CD4-positive, alpha-beta T cell (primary cell): Measurements from ENCODE around the gene COMMD3. TPM values are rescaled to one million over a fixed set of nuclear protein-coding genes. Genes with fewer than 3 reads are reported as not detected.
"Not testable (repeated sequence)": the region's sequence is repeated elsewhere in the genome, so short reads cannot be mapped to it uniquely, and the experiment has no call there.

Source experiments
- ATAC-seq: fragments of 200-7000 bp; cut with Tn5 transposase; one replicate; pipeline ENCODE4 v1.10.0; 2022; ENCODE audit warnings: mild to moderate bottlenecking; ENCODE audit not compliant: poor library complexity
- CTCF ChIA-PET: fragments of 350-600 bp; sonication (Branson Sonifier 250); formaldehyde crosslinking; loops from one replicate; lab custom pipeline; 2021; ENCODE audit warnings: antibody characterized with exemption, inconsistent platforms; lab: Charles Lee
- POLR2A ChIA-PET: fragments of 350-600 bp; sonication (Branson Sonifier 250); formaldehyde crosslinking; loops from one replicate; lab custom pipeline; 2021; ENCODE audit warnings: antibody characterized with exemption, inconsistent platforms; lab: Charles Lee
- DNase-seq, 14 experiments: peaks; one replicate each; pipeline ENCODE4 v3.0.0-alpha.2; 2013 to 2020; ENCODE audit warnings: mixed read lengths in 2 of 14
- H3K27ac ChIP-seq, 2 donors: one replicate each; pipeline versions ENCODE4 v1.5.1 to v1.7.0; 2013; ENCODE audit warnings: low read length in 2 of 2, low read depth in 1 of 2, mild to moderate bottlenecking in 1 of 2
- H3K27me3 ChIP-seq, 2 experiments: 1 replicate in 1 of 2; 2 replicates in 1 of 2; pipeline versions ENCODE4 v1.6.1 to v1.7.0; 2013; ENCODE audit warnings: low read length in 2 of 2, control low read depth in 1 of 2, mild to moderate bottlenecking in 1 of 2, moderate library complexity in 1 of 2; ENCODE audit not compliant: insufficient read depth in 2 of 2, control insufficient read depth in 1 of 2
- H3K36me3 ChIP-seq: one replicate; pipeline ENCODE4 v1.6.1; 2013; ENCODE audit warnings: low read length, control low read depth; ENCODE audit not compliant: insufficient read depth
- H3K4me1 ChIP-seq: one replicate; pipeline ENCODE4 v1.6.1; 2013; ENCODE audit warnings: low read length, control low read depth; ENCODE audit not compliant: insufficient read depth
- H3K4me3 ChIP-seq: one replicate; pipeline ENCODE4 v1.5.1; 2013; ENCODE audit warnings: mild to moderate bottlenecking, low read length, moderate library complexity
- H3K9me3 ChIP-seq, 2 experiments: 1 replicate in 1 of 2; 2 replicates in 1 of 2; pipeline versions ENCODE4 v1.6.1 to v1.7.0; 2013; ENCODE audit warnings: low read length in 2 of 2, mild to moderate bottlenecking in 2 of 2, control low read depth in 1 of 2, moderate library complexity in 1 of 2; ENCODE audit not compliant: control insufficient read depth in 1 of 2, insufficient read depth in 1 of 2
- H3K27ac Mint-ChIP-seq: one replicate; pipeline ENCODE4 v1.8.0; 2020; ENCODE audit warnings: mixed read lengths
- H3K27me3 Mint-ChIP-seq: one replicate; pipeline ENCODE4 v1.8.0; 2021; ENCODE audit warnings: mixed read lengths
- H3K36me3 Mint-ChIP-seq: one replicate; pipeline ENCODE4 v1.8.0; 2021; ENCODE audit warnings: low read depth, mixed read lengths
- H3K4me1 Mint-ChIP-seq: one replicate; pipeline ENCODE4 v1.8.0; 2021; ENCODE audit warnings: low read depth, mixed read lengths
- H3K4me3 Mint-ChIP-seq: one replicate; pipeline ENCODE4 v1.8.0; 2020; ENCODE audit warnings: mild to moderate bottlenecking, mixed read lengths
- H3K9me3 Mint-ChIP-seq: one replicate; pipeline ENCODE4 v1.8.0; 2020; ENCODE audit warnings: mixed read lengths
- intact Hi-C, 2 experiments: fragments of 100-400 bp; cut with DNase I in 1 of 2; cut with micrococcal nuclease in 1 of 2; formaldehyde crosslinking; loops; one replicate each; pipeline versions ENCODE4 v1.15.1 to v1.9.0; 2023 to 2025; cut with DNase I, micrococcal nuclease
- total RNA-seq, 174 experiments: library from RNA in 2 of 174; stranded (reverse) in 2 of 174; gene quantifications; one replicate each; pipeline ENCODE4 v1.2.3 and lab custom pipeline; 2021 to 2026
- TF ChIP-seq, protein P1 (sequence below): fragments of 200-600 bp; IDR thresholded peaks from one replicate; pipeline ENCODE4 v1.8.0; 2022; ENCODE audit warnings: antibody characterized with exemption, mild to moderate bottlenecking

Gene COMMD3
- total RNA-seq, 2 experiments from 2014 or later = 43.2 to 51.0 TPM

DNA sequence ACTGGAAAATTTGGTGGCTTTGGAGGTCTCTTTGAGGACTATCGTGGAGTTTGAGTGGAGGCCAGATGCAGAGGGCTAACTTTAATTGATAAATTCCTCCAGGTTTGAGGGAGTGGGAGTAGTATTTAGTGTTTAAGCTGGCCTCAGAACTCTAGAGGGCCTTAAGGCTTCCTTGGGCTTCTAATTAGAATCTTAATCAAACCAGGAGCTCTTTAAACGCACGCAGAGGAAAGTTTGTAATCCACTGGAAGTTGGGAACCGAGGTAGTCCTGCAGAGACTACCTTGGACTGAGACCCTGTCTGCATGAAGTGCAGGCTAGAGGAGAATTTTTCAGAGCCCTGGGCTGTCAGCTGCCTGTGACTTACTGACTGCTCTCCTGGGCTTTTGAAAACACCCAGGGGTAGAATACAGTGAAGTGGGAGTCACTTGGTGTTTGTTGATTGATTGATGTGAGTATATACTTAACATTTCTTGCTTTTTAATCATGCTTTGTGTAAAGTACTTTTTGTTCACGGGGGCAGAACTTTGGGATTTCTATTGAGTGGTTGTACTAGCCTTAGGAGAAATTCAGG lies 35.0 kb downstream of the COMMD3 start:
- peaks cover 28% of the 10 kb centered on the region for H3K27me3 Mint-ChIP-seq
- POLR2A ChIA-PET = no interaction called here
- CTCF ChIA-PET = no interaction called here

DNA sequence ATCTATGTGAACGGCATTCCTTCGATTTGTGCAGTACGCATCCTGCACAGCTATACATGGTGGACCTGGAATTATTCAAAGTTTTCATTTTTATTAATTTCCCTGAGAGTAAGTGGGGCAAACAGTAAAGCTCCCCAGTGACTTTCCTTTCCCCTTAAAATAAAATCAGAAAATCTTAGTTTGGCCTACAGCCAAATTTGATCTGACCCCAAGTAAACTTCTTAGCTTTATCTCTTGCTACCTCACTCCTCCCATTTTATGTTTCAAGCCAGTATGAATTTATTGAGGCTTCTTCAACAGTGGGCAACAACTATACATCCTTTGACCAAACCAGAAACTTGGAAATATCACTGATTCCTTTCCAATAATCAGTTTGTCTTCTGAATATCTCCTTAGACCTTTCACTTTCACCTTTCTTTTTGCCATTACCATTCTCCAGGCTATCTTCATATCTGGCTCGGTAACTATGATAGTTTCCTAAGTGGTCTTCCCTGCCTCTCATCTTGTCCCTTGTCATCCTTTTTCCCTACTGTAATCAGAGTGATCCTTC lies 40.2 kb downstream of the COMMD3 start:
- no peak overlapping the region for H3K27ac Mint-ChIP-seq
- H3K4me1 Mint-ChIP-seq = no peaks in the 10 kb centered on the region
- ChIA-PET CTCF (no interaction called here), POLR2A (interaction anchor here (0.8 kb wide), 1 partner anchor 16 kb away, joined by 3 read pairs; no protein-coding TSS in a partner anchor)
- Histone ChIP-seq H3K27ac (no peak overlapping the region), H3K9me3 (no peaks in the 10 kb centered on the region), H3K27me3 (no peaks in the 10 kb centered on the region), H3K4me1 (no peaks in the 10 kb centered on the region), H3K36me3 (no peaks in the 10 kb centered on the region), H3K4me3 (no peak overlapping the region)
- no peaks in the 10 kb centered on the region for H3K9me3 Mint-ChIP-seq
- H3K4me3 Mint-ChIP-seq = no peak overlapping the region
- no peak for ATAC-seq
- H3K36me3 Mint-ChIP-seq = no peaks in the 10 kb centered on the region
- peaks cover 10% of the 10 kb centered on the region for H3K27me3 Mint-ChIP-seq
- intact Hi-C loops = no loop called here
- DNase-seq = no peak
- TF ChIP-seq, protein P1, sequence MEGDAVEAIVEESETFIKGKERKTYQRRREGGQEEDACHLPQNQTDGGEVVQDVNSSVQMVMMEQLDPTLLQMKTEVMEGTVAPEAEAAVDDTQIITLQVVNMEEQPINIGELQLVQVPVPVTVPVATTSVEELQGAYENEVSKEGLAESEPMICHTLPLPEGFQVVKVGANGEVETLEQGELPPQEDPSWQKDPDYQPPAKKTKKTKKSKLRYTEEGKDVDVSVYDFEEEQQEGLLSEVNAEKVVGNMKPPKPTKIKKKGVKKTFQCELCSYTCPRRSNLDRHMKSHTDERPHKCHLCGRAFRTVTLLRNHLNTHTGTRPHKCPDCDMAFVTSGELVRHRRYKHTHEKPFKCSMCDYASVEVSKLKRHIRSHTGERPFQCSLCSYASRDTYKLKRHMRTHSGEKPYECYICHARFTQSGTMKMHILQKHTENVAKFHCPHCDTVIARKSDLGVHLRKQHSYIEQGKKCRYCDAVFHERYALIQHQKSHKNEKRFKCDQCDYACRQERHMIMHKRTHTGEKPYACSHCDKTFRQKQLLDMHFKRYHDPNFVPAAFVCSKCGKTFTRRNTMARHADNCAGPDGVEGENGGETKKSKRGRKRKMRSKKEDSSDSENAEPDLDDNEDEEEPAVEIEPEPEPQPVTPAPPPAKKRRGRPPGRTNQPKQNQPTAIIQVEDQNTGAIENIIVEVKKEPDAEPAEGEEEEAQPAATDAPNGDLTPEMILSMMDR = no peak

More for the DNA sequence above, 35.0 kb downstream of the COMMD3 start:
- no peaks in the 10 kb centered on the region for H3K9me3 Mint-ChIP-seq
- no peaks in the 10 kb centered on the region for H3K4me1 Mint-ChIP-seq
- Histone ChIP-seq H3K36me3 (no peaks in the 10 kb centered on the region), H3K4me1 (no peaks in the 10 kb centered on the region), H3K4me3 (no peak overlapping the region), H3K27me3 (peaks cover under 1 to 14% of the 10 kb centered on the region in 2 experiments), H3K27ac (no peak overlapping the region), H3K9me3 (no peaks in the 10 kb centered on the region)
- TF ChIP-seq, protein P1 = no peak
- intact Hi-C loops = no loop called here
- DNase-seq = no peak
- no peak overlapping the region for H3K27ac Mint-ChIP-seq
- no peak overlapping the region for H3K4me3 Mint-ChIP-seq
- ATAC-seq = no peak
- H3K36me3 Mint-ChIP-seq = no peaks in the 10 kb centered on the region

DNA sequence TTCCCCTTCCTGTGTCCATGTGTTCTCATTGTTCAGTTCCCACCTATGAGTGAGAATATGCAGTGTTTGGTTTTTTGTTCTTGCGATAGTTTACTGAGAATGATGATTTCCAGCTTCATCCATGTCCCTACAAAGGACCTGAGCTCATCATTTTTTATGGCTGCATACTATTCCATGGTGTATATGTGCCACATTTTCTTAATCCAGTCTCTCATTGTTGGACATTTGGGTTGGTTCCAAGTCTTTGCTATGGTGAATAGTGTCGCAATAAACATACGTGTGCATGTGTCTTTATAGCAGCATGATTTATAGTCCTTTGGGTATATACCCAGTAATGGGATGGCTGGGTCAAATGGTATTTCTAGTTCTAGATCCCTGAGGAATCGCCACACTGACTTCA lies 41.6 kb downstream of the COMMD3 start:
- CTCF ChIA-PET, H3K4me3 ChIP-seq, H3K4me1 Mint-ChIP-seq, H3K4me1 ChIP-seq, H3K27ac ChIP-seq, DNase-seq, H3K4me3 Mint-ChIP-seq, POLR2A ChIA-PET, H3K9me3 ChIP-seq, H3K36me3 ChIP-seq, H3K36me3 Mint-ChIP-seq, H3K9me3 Mint-ChIP-seq, H3K27ac Mint-ChIP-seq, intact Hi-C loops, H3K27me3 ChIP-seq, ATAC-seq: not testable (repeated sequence)
- peaks cover 10% of the 10 kb centered on the region for H3K27me3 Mint-ChIP-seq

GRCh38 chr10:22363305-22363704 lies 47.1 kb downstream of the COMMD3 start:
- Histone ChIP-seq H3K4me1 (no peaks in the 10 kb centered on the region), H3K36me3 (no peaks in the 10 kb centered on the region), H3K27me3 (peaks cover 0 to 6% of the 10 kb centered on the region in 2 experiments), H3K27ac (no peak overlapping the region), H3K9me3 (no peaks in the 10 kb centered on the region), H3K4me3 (no peak overlapping the region)
- no peak for DNase-seq
- no peaks in the 10 kb centered on the region for H3K9me3 Mint-ChIP-seq
- intact Hi-C loops = no loop called here
- H3K4me3 Mint-ChIP-seq = no peak overlapping the region
- H3K4me1 Mint-ChIP-seq = no peaks in the 10 kb centered on the region
- peaks cover 4% of the 10 kb centered on the region for H3K27me3 Mint-ChIP-seq
- H3K36me3 Mint-ChIP-seq = no peaks in the 10 kb centered on the region
- no peak for ATAC-seq
- ChIA-PET CTCF (no interaction called here), POLR2A (no interaction called here)
- TF ChIP-seq, protein P1 = no peak
- H3K27ac Mint-ChIP-seq = no peak overlapping the region
